ENCODE data around the gene BRSK2.

Gene BRSK2

DNA sequence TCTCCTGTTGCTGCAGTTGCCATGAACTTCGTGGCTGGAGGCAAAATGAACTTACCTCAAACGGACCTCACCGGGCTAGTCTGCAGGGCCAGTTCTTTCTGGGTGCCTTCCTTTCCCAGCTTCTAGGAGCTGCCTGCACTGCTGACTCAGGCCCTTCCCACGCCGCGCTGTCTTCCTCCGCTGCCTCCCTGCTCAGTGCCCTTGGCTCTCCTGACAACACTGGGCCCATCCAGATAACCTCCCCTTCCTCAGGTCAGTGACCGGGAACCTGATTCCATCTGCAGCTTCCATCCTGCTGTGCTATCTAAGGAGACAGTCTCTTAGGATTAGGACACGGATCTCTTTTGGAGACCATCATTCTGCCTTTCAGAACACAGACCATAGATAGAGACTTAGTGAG, 77.5 kb downstream of the BRSK2 start:
- H3K27ac ChIP-seq (ENCODE audit: low read depth, low read length, poor library complexity, severe bottlenecking), result no peak overlapping the region
- H3K36me3 ChIP-seq (ENCODE audit: insufficient read depth, low read length), result no peaks in the 10 kb centered on the region
- H3K4me3 ChIP-seq (ENCODE audit: low read depth, low read length, poor library complexity, severe bottlenecking), result no peak overlapping the region
- H3K9me3 ChIP-seq (ENCODE audit: low read length), result no peaks in the 10 kb centered on the region
- no peaks in the 10 kb centered on the region for H3K4me1 ChIP-seq (ENCODE audit: insufficient read depth, low read length, severe bottlenecking)
- no peaks in the 10 kb centered on the region for H3K79me2 ChIP-seq (ENCODE audit: insufficient read depth, low read length)
- no peaks in the 10 kb centered on the region for H3K27me3 ChIP-seq (ENCODE audit: insufficient read depth, low read length)
- H3F3A ChIP-seq (ENCODE audit: insufficient read depth, low read length), result no peaks in the 10 kb centered on the region
- H3K9me2 ChIP-seq (ENCODE audit: low read depth, low read length), result no peaks in the 10 kb centered on the region
- no peaks in the 10 kb centered on the region for H4K20me1 ChIP-seq (ENCODE audit: insufficient read depth, low read length)
- TF ChIP-seq EZH2 (IDR thresholded peaks at IDR 0.05; ENCODE audit: borderline replicate concordance, low read length) (no peak), CTCF (IDR thresholded peaks at IDR 0.05; ENCODE audit: low read length) (no peak)
- no peak overlapping the region for H3K4me2 ChIP-seq (ENCODE audit: low read length)
- no peak overlapping the region for H3K9ac ChIP-seq (ENCODE audit: low read length)
- H2AFZ ChIP-seq (ENCODE audit: low read length), result no peak overlapping the region

GRCh38 chr11:1468002-1468401, 78.3 kb downstream of the BRSK2 start:
- Histone ChIP-seq H3F3A (ENCODE audit: insufficient read depth, low read length) (no peaks in the 10 kb centered on the region), H3K4me3 (ENCODE audit: low read depth, low read length, poor library complexity, severe bottlenecking) (no peak overlapping the region), H4K20me1 (ENCODE audit: insufficient read depth, low read length) (no peaks in the 10 kb centered on the region), H3K27ac (ENCODE audit: low read depth, low read length, poor library complexity, severe bottlenecking) (no peak overlapping the region), H3K4me2 (ENCODE audit: low read length) (no peak overlapping the region), H3K36me3 (ENCODE audit: insufficient read depth, low read length) (no peaks in the 10 kb centered on the region), H3K9me2 (ENCODE audit: low read depth, low read length) (no peaks in the 10 kb centered on the region), H3K27me3 (ENCODE audit: insufficient read depth, low read length) (no peaks in the 10 kb centered on the region), H2AFZ (ENCODE audit: low read length) (no peak overlapping the region), H3K9ac (ENCODE audit: low read length) (no peak overlapping the region), H3K79me2 (ENCODE audit: insufficient read depth, low read length) (no peaks in the 10 kb centered on the region), H3K9me3 (ENCODE audit: low read length) (no peaks in the 10 kb centered on the region), H3K4me1 (ENCODE audit: insufficient read depth, low read length, severe bottlenecking) (no peaks in the 10 kb centered on the region)
- TF ChIP-seq CTCF (IDR thresholded peaks at IDR 0.05; ENCODE audit: low read length), result no peak
- no peak for TF ChIP-seq EZH2 (IDR thresholded peaks at IDR 0.05; ENCODE audit: borderline replicate concordance, low read length)

- no peaks in the 10 kb centered on the region for H3F3A ChIP-seq (ENCODE audit: insufficient read depth, low read length)
- H3K27me3 ChIP-seq (ENCODE audit: insufficient read depth, low read length), result no peaks in the 10 kb centered on the region
- no peaks in the 10 kb centered on the region for H3K9me2 ChIP-seq (ENCODE audit: low read depth, low read length)
- TF ChIP-seq CTCF (IDR thresholded peaks at IDR 0.05; ENCODE audit: low read length), result no peak
- no peak for TF ChIP-seq EZH2 (IDR thresholded peaks at IDR 0.05; ENCODE audit: borderline replicate concordance, low read length)
- no peak overlapping the region for H3K9ac ChIP-seq (ENCODE audit: low read length)
- no peak overlapping the region for H2AFZ ChIP-seq (ENCODE audit: low read length)
- no peaks in the 10 kb centered on the region for H3K36me3 ChIP-seq (ENCODE audit: insufficient read depth, low read length)
- H4K20me1 ChIP-seq (ENCODE audit: insufficient read depth, low read length), result no peaks in the 10 kb centered on the region
- no peak overlapping the region for H3K27ac ChIP-seq (ENCODE audit: low read depth, low read length, poor library complexity, severe bottlenecking)
- no peaks in the 10 kb centered on the region for H3K9me3 ChIP-seq (ENCODE audit: low read length)
- H3K4me2 ChIP-seq (ENCODE audit: low read length), result no peak overlapping the region
- H3K4me1 ChIP-seq (ENCODE audit: insufficient read depth, low read length, severe bottlenecking), result no peaks in the 10 kb centered on the region
- H3K4me3 ChIP-seq (ENCODE audit: low read depth, low read length, poor library complexity, severe bottlenecking), result no peak overlapping the region
- no peaks in the 10 kb centered on the region for H3K79me2 ChIP-seq (ENCODE audit: insufficient read depth, low read length)
Observed at GRCh38 chr11:1468473-1469066, 78.8 kb downstream of the BRSK2 start.
